H1 (cell line): ENCODE results near the gene SYT6. TPM values are rescaled to one million over a fixed set of nuclear protein-coding genes. Genes with fewer than 3 reads are reported as not detected.

ENCODE experiments used
- CTCF ChIP-seq, 3 experiments: IDR thresholded peaks; 1 replicate in 2 of 3; 2 replicates in 1 of 3; pipeline versions ENCODE4 v1.5.1 to v1.6.1; 2011; ENCODE audit warnings: low read length in 3 of 3, mild to moderate bottlenecking in 3 of 3, inconsistent platforms in 2 of 3, low read depth in 1 of 3, moderate library complexity in 1 of 3; ENCODE audit not compliant: insufficient read depth in 1 of 3; ENCODE audit errors: control extremely low read depth in 1 of 3
- HDAC6 ChIP-seq: IDR thresholded peaks from one replicate; pipeline ENCODE4 v1.7.1; 2012; ENCODE audit warnings: low read depth, mild to moderate bottlenecking, inconsistent platforms, low read length, moderate library complexity
- JUN ChIP-seq: IDR thresholded peaks from 2 replicates; pipeline ENCODE4 v1.6.1; 2011; ENCODE audit warnings: low read depth, mild to moderate bottlenecking, improper control_type of control experiment, low read length
- KDM1A ChIP-seq: fragments of 200-600, 300-600 bp; sonication (generic); IDR thresholded peaks from 2 replicates; pipeline ENCODE4 v1.7.1; 2016; ENCODE audit warnings: mild to moderate bottlenecking, low read length, borderline replicate concordance
- KDM5A ChIP-seq: fragments of 200-600 bp; IDR thresholded peaks from 2 replicates; pipeline ENCODE4 v1.7.1; 2012; ENCODE audit warnings: mild to moderate bottlenecking, low read length, inconsistent platforms, mixed read lengths
- PHF8 ChIP-seq: fragments of 200-600 bp; sonication (generic); conservative IDR thresholded peaks from 2 replicates; pipeline ENCODE4 v1.7.1; 2012; ENCODE audit warnings: low read depth, mild to moderate bottlenecking, inconsistent platforms, low read length, moderate library complexity
- RBBP5 ChIP-seq: IDR thresholded peaks from 2 replicates; pipeline ENCODE4 v1.7.1; 2012; ENCODE audit warnings: low read depth, mild to moderate bottlenecking, inconsistent platforms, low read length, moderate library complexity, borderline replicate concordance
- SIN3A ChIP-seq, 2 experiments: IDR thresholded peaks in 1 of 2; conservative IDR thresholded peaks in 1 of 2; 2 replicates each; pipeline ENCODE4 v1.6.1; 2011 to 2012; ENCODE audit warnings: low read length in 2 of 2, improper control_type of control experiment in 1 of 2, low read depth in 1 of 2, mild to moderate bottlenecking in 1 of 2
- SIX5 ChIP-seq: IDR thresholded peaks from 2 replicates; pipeline ENCODE4 v1.6.1; 2011; ENCODE audit warnings: mild to moderate bottlenecking, low read depth, low read length
- SP1 ChIP-seq: IDR thresholded peaks from 2 replicates; pipeline ENCODE4 v1.6.1; 2011; ENCODE audit warnings: low read depth, low read length
- TAF1 ChIP-seq: IDR thresholded peaks from 2 replicates; pipeline ENCODE4 v1.6.1; 2011; ENCODE audit warnings: mild to moderate bottlenecking, low read depth, low read length
- TCF12 ChIP-seq: IDR thresholded peaks from 2 replicates; pipeline ENCODE4 v1.6.1; 2011; ENCODE audit warnings: low read depth, mild to moderate bottlenecking, low read length
- polyA plus RNA-seq, 7 experiments: library from polyadenylated mRNA; depleted of rRNA in 3 of 7; stranded (reverse) in 5 of 7; unstranded in 2 of 7; fragments of >200 nt in 5 of 7; fragments of 200-250 nt in 2 of 7; gene quantifications; 1 replicate in 5 of 7; 2 replicates in 1 of 7; 4 replicates in 1 of 7; pipeline versions ENCODE4 v1.2.1 to v1.2.3, GENCODE V29; 2011 to 2013; ENCODE audit warnings: missing spikeins in 2 of 7, mixed read lengths in 2 of 7
- total RNA-seq: library from RNA; stranded (reverse); fragmentation: NEBNext Ultra II Directional; extraction: Animal tissue kit (Norgen Biotek cat#: 25700); gene quantifications from 2 replicates; pipeline ENCODE4 v1.2.1, GENCODE V29; 2021

The SYT6 gene
- total and polyA plus RNA-seq, 2 of the 8 experiments (the other 6 are each of a cell fraction or from before 2014, with no cell fraction given): 33.7 to 83.5 TPM

DNA sequence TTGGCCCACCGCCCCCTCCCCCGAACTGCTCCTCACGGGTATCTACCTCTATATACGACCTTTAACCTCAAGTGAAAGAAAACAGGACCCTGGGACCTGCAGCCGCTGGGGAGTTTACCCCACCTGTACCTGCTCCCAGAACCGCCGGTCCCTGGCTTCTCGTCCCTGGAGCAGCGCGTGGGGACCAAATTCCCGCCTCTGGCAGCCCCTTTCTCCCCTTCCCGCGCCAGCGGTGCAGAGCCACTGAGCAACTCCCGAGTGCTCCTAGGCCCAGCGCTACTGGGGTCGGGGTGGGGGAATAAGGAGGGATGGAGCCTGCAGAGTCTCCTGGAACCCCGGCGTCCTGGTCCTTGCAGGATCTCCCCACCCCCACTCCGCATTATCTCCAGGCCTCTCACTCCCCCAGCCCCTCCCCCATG lies 1.6 kb downstream of the SYT6 start (continued):
- no peak for TF ChIP-seq CTCF (IDR thresholded peaks at IDR 0.05; ENCODE audit: control extremely low read depth in 1 of 3, insufficient read depth in 1 of 3, low read depth in 1 of 3, low read length in 3 of 3)
- no peak for TF ChIP-seq SP1
- no peak for TF ChIP-seq PHF8
- TF ChIP-seq TAF1: peak; percentile 25; the same call in 1 of the 2 replicates
- no peak for TF ChIP-seq JUN
- no peak for TF ChIP-seq KDM1A
- TF ChIP-seq KDM5A: no peak
- no peak for TF ChIP-seq RBBP5
- TF ChIP-seq TCF12: no peak
- no peak for TF ChIP-seq HDAC6
- no peak for TF ChIP-seq SIX5
- TF ChIP-seq SIN3A (conservative IDR thresholded peaks at IDR 0.05 in 1 of 2, IDR thresholded peaks at IDR 0.05 in 1 of 2; ENCODE audit: low read depth in 1 of 2, low read length in 2 of 2): no peak
